Measurements from ENCODE around the gene LCE1C.

DNA sequence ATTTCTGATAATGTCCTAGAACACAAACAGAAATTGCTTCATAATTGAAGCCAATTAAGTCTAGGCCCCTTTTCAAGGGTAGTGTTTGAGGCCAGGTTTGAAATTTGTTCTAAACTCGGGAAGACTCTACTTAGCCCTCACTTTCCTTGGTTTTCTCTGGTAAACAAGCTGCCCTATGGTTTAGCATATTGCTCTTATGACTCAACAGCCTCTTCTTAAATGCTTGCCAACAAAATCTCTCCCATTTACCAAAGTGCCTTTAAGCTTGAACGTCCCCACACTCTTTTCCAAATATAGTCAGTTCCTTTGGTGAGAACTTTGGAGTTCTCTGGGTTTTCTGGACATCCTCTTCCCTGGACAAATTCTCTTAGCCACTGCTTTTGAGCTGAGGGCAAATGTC is 30.4 kb upstream of the LCE1C start:
- TF ChIP-seq GTF2F1 (IDR thresholded peaks at IDR 0.05; ENCODE audit: borderline replicate concordance, low read depth, low read length) (no peak), POLR2A (IDR thresholded peaks at IDR 0.05; ENCODE audit: control extremely low read depth in 1 of 2, low read depth in 2 of 2, low read length in 2 of 2) (no peak), EZH2 (IDR thresholded peaks at IDR 0.05; ENCODE audit: low read depth, low read length, severe bottlenecking) (no peak), JUND (IDR thresholded peaks at IDR 0.05; ENCODE audit: low read length) (no peak), CEBPB (IDR thresholded peaks at IDR 0.05; ENCODE audit: low read depth, low read length) (no peak), SIRT6 (IDR thresholded peaks at IDR 0.05; ENCODE audit: low read length) (no peak), HDAC6 (IDR thresholded peaks at IDR 0.05; ENCODE audit: low read depth, low read length) (no peak)
- TF ChIP-seq, protein P1, sequence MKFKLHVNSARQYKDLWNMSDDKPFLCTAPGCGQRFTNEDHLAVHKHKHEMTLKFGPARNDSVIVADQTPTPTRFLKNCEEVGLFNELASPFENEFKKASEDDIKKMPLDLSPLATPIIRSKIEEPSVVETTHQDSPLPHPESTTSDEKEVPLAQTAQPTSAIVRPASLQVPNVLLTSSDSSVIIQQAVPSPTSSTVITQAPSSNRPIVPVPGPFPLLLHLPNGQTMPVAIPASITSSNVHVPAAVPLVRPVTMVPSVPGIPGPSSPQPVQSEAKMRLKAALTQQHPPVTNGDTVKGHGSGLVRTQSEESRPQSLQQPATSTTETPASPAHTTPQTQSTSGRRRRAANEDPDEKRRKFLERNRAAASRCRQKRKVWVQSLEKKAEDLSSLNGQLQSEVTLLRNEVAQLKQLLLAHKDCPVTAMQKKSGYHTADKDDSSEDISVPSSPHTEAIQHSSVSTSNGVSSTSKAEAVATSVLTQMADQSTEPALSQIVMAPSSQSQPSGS (IDR thresholded peaks at IDR 0.05; ENCODE audit: low read length) = no peak
- TF ChIP-seq, protein P2, sequence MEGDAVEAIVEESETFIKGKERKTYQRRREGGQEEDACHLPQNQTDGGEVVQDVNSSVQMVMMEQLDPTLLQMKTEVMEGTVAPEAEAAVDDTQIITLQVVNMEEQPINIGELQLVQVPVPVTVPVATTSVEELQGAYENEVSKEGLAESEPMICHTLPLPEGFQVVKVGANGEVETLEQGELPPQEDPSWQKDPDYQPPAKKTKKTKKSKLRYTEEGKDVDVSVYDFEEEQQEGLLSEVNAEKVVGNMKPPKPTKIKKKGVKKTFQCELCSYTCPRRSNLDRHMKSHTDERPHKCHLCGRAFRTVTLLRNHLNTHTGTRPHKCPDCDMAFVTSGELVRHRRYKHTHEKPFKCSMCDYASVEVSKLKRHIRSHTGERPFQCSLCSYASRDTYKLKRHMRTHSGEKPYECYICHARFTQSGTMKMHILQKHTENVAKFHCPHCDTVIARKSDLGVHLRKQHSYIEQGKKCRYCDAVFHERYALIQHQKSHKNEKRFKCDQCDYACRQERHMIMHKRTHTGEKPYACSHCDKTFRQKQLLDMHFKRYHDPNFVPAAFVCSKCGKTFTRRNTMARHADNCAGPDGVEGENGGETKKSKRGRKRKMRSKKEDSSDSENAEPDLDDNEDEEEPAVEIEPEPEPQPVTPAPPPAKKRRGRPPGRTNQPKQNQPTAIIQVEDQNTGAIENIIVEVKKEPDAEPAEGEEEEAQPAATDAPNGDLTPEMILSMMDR (IDR thresholded peaks at IDR 0.05; ENCODE audit: control extremely low read depth in 1 of 3, insufficient read depth in 1 of 3, low read depth in 1 of 3, low read length in 3 of 3) = no peak
